GM19455 (cell line): ENCODE data around the gene COTL1.
"Not testable (repeated sequence)": the region's sequence is repeated elsewhere in the genome, so short reads cannot be mapped to it uniquely, and the experiment has no call there.

Experiments used
- ATAC-seq: cut with Tn5 transposase; IDR thresholded peaks from one replicate; pipeline ENCODE4 v1.9.1; 2021; ENCODE audit not compliant: unreplicated experiment

COTL1 gene

DNA sequence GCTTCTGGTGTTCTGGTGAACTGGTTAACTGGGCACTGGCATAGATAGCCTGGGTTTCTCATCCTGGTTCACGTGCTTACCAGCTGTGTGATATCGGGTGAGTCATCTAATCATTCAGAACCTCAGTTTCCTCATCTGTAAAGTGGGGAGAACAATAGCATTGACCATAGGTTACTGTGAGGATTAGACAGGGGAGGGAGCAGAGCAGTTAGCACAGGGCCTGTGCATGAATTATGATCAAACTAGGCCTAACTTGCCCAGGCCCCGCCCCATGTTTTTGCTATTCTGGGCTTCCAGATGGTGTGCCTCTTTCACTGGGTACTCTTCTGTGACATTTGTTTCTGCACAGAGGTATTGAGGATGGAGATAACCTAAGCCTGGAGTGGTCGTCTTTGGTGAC is 25.8 kb upstream of the COTL1 start:
- ATAC-seq, result no peak

DNA sequence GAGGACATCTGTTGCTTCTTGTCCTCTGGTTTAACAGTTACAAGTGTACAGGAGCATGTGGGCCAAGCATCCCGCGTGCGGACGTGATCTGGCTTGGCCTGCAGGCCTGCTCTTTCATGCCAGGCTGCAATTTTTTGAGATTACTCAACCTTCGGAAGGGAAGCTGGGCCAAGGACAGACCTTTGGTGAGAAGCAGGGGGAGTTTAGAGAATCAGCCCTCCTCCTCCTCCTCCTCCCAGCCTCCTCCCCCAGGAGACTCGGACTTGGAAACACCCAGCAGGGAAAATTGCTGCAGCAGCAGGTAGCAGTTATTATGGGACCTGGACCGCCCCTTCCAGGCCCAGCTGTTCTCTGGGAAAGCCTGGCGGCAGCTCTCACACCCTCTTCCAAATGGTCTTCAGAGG is 25.3 kb upstream of the COTL1 start:
- ATAC-seq, result no peak

GRCh38 chr16:84641643-84642358 is 23.9 kb upstream of the COTL1 start:
- no peak for ATAC-seq

GRCh38 chr16:84640145-84640544 is 22.3 kb upstream of the COTL1 start:
- no peak for ATAC-seq

DNA sequence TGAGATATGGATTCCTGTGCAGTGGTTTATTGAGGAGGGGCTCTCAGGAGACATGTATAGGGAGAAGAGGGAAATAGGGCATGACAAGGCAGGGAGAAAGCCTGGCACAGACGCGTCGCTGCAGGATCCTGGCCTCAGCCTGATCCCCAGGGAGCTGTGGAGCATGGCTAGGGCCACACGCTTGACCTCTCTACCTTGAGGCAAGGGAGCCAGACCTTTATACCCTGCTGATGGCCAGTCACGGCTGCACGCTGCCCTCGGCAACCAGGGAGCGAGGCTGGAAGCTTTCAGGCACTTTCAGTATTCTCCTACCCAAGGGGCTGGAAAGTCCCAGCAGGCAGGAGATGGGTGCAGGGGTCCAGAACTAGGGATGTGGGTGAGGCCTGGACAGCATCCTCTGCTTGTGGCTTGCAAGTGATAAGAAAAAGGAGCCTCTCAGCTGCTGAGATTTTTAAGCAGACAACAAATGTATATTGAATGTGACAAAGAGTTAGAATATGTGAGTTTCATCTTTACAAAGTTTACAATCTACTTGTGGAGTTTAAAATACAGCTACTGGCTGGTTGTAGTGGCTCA is 20.4 kb upstream of the COTL1 start:
- no peak for ATAC-seq

DNA sequence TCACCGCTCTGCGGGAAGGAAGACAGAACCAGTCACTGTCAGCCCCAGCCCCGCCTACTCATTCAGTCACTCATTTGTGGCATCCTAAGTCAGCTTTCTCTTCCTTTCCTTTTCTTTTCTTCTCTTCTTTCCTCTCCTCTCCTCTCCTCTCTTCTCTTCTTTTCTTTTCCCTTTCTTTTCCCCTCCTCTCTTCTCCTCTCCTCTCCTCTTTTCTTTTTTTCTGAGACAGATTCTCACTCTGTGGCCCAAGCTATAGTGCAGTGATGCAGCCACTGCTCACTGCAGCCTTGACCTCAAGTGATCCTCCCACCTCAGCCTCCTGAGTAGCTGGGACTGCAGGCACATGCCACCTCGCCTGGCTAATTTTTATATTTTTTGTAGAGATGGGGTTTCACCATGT is 19.8 kb upstream of the COTL1 start:
- ATAC-seq, result no peak

DNA sequence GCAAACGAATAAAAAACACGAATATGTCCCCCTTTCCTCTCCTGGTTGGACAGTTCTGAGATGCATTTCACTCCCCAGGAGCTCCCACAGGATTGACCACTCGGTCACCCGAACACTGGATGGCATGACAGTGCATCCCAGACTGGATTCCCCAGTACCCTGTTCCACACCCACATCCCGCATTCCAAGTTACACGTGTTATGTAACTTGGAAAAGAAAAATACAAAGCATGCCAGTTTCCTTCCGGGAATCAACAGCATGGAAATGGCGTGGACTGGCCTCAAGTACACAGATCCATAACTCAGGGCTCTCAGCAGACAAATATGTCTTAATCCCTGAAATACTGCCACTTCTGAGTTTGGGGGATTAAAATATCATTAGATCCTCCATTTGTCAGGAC is 17.8 kb upstream of the COTL1 start:
- no peak for ATAC-seq

DNA sequence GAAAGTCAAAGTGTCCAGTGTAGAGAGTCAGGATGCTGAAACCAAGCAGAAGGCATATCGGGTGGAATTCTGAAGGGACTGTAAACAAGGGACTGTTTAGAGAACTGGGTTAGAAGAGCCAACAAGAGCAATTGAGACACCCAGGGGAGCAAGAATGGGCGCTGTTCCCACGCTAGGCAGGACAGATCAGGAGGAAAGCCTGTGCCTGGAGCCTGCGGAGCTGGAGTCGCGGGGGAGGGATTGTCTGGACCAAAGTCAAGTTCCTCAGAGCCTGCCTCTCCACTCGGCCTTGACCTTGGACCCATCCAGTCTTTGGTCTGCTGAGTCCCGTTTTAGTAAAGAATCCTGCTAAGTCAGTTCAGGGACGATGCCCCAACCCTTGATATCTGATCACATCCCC is 15.7 kb upstream of the COTL1 start:
- ATAC-seq, result no peak

- not testable (repeated sequence) for ATAC-seq
Measured at GRCh38 chr16:84632862-84633261, 15.0 kb upstream of the COTL1 start.

GRCh38 chr16:84631886-84632285 is 14.0 kb upstream of the COTL1 start:
- no peak for ATAC-seq

DNA sequence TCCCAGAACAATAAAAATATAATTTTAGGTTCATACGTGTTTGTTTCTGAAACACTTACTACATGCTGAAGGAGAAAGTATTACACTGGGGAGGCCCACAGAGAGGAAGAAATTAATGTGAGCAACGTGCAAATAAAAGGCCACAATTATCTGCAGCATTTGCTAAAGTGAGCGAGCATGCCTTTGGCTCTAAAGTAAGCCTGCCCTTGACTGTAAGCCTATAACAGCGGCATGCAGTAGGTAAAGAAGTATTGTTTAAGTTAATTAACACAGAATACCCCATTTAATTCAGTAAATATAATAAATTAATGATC is 13.2 kb upstream of the COTL1 start:
- no peak for ATAC-seq

DNA sequence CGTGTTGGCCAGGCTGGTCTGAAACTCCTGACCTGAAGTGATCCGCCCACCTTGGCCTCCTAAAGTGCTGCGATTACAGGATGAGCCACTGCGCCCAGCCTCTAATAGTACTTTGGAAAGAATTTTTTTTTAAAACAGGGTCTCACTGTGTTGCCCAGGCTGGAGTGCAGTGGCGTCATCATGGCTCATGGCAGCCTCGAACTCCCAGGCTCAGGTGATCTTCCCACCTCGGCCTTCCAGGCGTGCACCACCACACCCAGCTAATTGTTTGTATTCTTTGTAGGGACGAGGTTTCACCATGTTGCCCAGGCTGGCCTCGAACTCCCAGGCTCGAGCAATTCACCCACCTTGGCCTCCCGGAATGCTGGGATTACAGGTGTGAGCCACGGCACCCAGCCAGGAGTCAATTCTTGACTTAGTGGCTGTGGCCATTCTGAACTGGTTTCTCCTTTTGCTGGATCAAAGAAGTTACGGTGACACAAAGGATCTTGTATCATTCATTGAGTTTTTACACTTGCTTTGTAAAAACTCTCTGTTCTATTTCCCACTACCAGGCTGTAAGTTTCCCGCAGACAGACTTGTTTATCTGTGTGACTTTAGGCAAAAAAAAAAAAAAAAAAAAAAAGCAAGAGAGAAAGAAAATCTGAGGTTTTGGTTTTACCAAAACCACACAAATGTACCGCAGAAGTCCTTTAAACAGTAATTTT is 12.7 kb upstream of the COTL1 start:
- no peak for ATAC-seq

- ATAC-seq, result no peak
Measured at GRCh38 chr16:84630009-84630408, 12.1 kb upstream of the COTL1 start.

DNA sequence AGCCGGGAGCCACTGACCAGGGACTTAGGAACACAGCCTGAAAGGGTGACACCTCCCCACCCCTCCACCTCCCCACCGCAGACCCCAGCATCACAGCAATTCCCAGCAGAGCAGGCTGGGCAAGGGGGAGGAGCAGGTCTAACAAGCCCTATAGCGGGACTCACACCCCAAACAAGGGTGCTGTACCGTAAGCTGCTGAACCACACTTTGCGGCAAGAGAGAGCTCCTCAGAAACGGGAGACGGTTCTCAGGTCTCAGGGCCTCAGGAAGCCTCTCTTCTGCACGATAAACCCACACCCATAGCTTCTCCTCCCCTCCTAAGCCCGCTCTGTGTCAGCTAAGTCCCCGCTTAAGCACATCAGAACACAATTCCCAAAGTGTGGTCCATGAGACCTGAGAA is 11.7 kb upstream of the COTL1 start:
- ATAC-seq, result no peak

DNA sequence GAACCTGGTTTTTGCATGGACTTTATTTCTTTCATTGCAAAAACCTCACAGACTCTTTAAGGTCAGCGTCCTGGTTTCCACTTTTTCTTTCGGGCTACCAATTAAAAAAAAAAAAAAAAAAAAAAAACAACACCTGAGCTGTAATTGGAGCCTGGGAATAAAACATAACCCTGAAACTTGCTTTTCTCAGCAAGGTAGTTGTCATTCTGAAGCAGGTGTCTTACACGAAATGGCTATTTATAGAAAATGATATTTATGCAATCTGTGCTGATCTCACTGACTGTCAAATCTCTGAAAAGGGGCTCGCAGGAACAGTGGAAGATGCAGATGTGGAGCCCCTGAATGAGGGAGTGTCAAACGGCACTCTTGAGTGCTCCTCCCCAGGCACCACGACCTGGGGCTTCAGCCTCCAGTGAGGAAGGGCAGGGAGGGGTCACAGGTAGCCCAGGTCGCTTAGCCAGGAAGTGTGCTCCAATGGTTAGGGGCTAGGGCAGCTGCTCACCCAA is 10.4 kb upstream of the COTL1 start:
- ATAC-seq, result no peak

GRCh38 chr16:84625556-84625955 is 7.7 kb upstream of the COTL1 start:
- ATAC-seq, result no peak

DNA sequence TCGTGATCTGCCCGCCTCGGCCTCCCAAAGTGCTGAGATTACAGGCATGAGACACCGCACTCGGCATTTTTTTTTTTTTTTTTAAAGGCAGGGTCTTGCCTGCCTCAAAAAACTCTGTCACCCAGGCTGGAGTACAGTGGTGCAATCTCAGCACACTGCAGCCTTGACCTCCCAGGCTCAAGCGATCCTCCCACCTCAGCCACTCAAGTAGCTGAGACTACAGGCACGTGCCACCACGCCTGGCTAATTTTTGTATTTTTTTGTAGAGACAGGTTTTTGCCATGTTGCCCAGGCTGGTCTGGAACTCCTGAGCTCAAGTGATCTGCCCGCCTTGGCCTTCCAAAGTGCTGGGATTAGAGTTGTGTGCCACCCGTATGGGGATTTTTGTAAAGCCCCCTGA is 3.0 kb upstream of the COTL1 start:
- ATAC-seq, result not testable (repeated sequence)

GRCh38 chr16:84618581-84619460 is 943 bp upstream of the COTL1 start:
- no peak for ATAC-seq

DNA sequence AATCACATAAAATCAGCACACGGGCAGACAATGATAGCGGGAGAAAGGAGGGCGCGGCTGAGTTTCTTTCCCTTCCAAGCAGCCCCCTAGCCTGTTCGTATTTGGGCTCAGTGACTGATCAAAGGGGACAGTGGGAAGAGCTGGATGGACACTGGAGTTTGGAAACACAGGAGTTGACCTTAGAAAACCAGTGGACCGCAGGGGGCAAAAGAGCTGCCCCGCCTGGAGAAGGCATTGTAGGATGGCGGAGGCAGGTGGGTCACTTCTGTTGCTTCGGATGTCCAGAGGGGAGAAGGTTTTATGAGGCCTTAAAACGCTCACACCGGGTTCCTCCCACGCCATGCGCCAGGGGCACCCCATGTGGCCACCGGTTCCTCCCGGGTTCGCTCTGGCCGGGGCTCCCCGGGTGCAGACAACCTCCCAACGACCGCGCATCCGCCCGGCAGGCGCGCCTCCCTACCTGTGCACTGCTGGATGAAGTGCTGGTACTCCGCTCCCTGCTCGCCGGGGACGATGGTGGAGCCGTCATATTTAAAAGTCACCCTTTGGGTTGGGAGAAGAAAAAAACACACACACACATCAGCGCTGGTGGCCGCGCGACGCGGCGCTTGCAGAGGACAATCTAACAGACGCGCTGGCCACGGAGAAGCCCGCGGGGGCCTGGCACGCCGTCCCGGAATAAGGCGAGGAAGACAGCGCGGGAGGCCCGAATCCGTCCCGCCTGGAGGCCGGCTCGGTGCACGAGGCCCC is 662 bp downstream of the COTL1 start:
- ATAC-seq, result peak; percentile 43

- no peak for ATAC-seq
Measured at GRCh38 chr16:84616515-84616914, 1.4 kb downstream of the COTL1 start.
